Activated CD4-positive, alpha-beta T cell treated with anti-CD3 and anti-CD28 coated beads for 36 hours (primary cell): ENCODE results near the gene HUS1. TPM values are rescaled to one million over a fixed set of nuclear protein-coding genes. Genes with fewer than 3 reads are reported as not detected.
"Not testable (repeated sequence)": the region's sequence is repeated elsewhere in the genome, so short reads cannot be mapped to it uniquely, and the experiment has no call there.

Experiments
- ATAC-seq: fragments of 200-7000 bp; cut with Tn5 transposase; one replicate; pipeline ENCODE4 v1.10.0; 2021; ENCODE audit warnings: mild to moderate bottlenecking, moderate library complexity
- CTCF ChIA-PET: fragments of 350-600 bp; sonication (Branson Sonifier 250); formaldehyde crosslinking; loops from one replicate; lab custom pipeline; 2021; ENCODE audit warnings: antibody characterized with exemption; lab: Charles Lee
- POLR2A ChIA-PET: fragments of 350-600 bp; sonication (Branson Sonifier 250); formaldehyde crosslinking; loops from one replicate; lab custom pipeline; 2021; ENCODE audit warnings: antibody characterized with exemption, inconsistent platforms; lab: Charles Lee
- DNase-seq: peaks from one replicate; pipeline ENCODE4 v3.0.0-alpha.2; 2020
- H3K27ac Mint-ChIP-seq: one replicate; pipeline ENCODE4 v1.8.0; 2021; ENCODE audit warnings: mixed read lengths
- H3K27me3 Mint-ChIP-seq: one replicate; pipeline ENCODE4 v1.8.0; 2021; ENCODE audit warnings: mixed read lengths
- H3K36me3 Mint-ChIP-seq: one replicate; pipeline ENCODE4 v1.8.0; 2021; ENCODE audit warnings: low read depth, mixed read lengths
- H3K4me1 Mint-ChIP-seq: one replicate; pipeline ENCODE4 v1.8.0; 2021; ENCODE audit warnings: mixed read lengths
- H3K4me3 Mint-ChIP-seq: one replicate; pipeline ENCODE4 v1.8.0; 2021; ENCODE audit warnings: mild to moderate bottlenecking, moderate library complexity, mixed read lengths
- H3K9me3 Mint-ChIP-seq: one replicate; pipeline ENCODE4 v1.8.0; 2021; ENCODE audit warnings: low read depth, mixed read lengths
- intact Hi-C, 2 experiments: fragments of 100-400 bp; cut with DNase I in 1 of 2; cut with micrococcal nuclease in 1 of 2; formaldehyde crosslinking; loops; one replicate each; pipeline versions ENCODE4 v1.14.2 to v1.15.1; 2022 to 2024; cut with DNase I, micrococcal nuclease
- total RNA-seq, 2 experiments: library from RNA; stranded (reverse); gene quantifications; one replicate each; pipeline ENCODE4 v1.2.3, GENCODE V29; 2021

Gene HUS1
- total RNA-seq, 2 experiments from 2014 or later, result 40.5 to 41.5 TPM

GRCh38 chr7:48000164-48000563, 20.7 kb upstream of the HUS1 start:
- intact Hi-C loops, H3K9me3 Mint-ChIP-seq: not testable (repeated sequence)

GRCh38 chr7:47999413-47999812, 20.0 kb upstream of the HUS1 start:
- intact Hi-C loops, result loop anchor here in 1 of 2 experiments (10.0 kb wide), 1 partner anchor 255 kb away; no protein-coding TSS in a partner anchor
- no peaks in the 10 kb centered on the region for H3K27me3 Mint-ChIP-seq
- no peak for ATAC-seq

More at GRCh38 chr7:48000164-48000563, 20.7 kb upstream of the HUS1 start:
- CTCF ChIA-PET, result interaction anchor here (0.7 to 1.6 kb wide), 3 partner anchors 25 to 110 kb away, joined by 3 to 7 read pairs (median 4); no protein-coding TSS in a partner anchor
- H3K36me3 Mint-ChIP-seq, H3K27me3 Mint-ChIP-seq, ATAC-seq, DNase-seq, POLR2A ChIA-PET, H3K4me3 Mint-ChIP-seq, H3K27ac Mint-ChIP-seq, H3K4me1 Mint-ChIP-seq: not testable (repeated sequence)

GRCh38 chr7:47992446-47992845, 13.0 kb upstream of the HUS1 start:
- H3K36me3 Mint-ChIP-seq, result no peaks in the 10 kb centered on the region
- ATAC-seq, result no peak
- peak overlapping the region; percentile 77 for H3K4me3 Mint-ChIP-seq
- H3K4me1 Mint-ChIP-seq, result peaks cover 21% of the 10 kb centered on the region
- DNase-seq, result no peak
- no peaks in the 10 kb centered on the region for H3K27me3 Mint-ChIP-seq
- peaks cover 2% of the 10 kb centered on the region for H3K9me3 Mint-ChIP-seq
- peak overlapping the region; percentile 91 for H3K27ac Mint-ChIP-seq
- CTCF ChIA-PET, result interaction anchor here (0.6 to 3.5 kb wide), 9 partner anchors 10 to 236 kb away, joined by 3 to 33 read pairs (median 4); no protein-coding TSS in a partner anchor
- POLR2A ChIA-PET, result no interaction called here
- intact Hi-C loops, result loop anchor here in 1 of 2 experiments (1.0 to 10.0 kb wide), 3 partner anchors 45 to 262 kb away; partner anchors contain the start of gene C7orf57

More at GRCh38 chr7:47999413-47999812, 20.0 kb upstream of the HUS1 start:
- ChIA-PET CTCF (interaction anchor here (1.2 to 2.0 kb wide), 3 partner anchors 42 to 127 kb away, joined by 3 to 7 read pairs (median 4); no protein-coding TSS in a partner anchor), POLR2A (no interaction called here)
- no peaks in the 10 kb centered on the region for H3K4me1 Mint-ChIP-seq
- H3K27ac Mint-ChIP-seq, result no peak overlapping the region
- no peak overlapping the region for H3K4me3 Mint-ChIP-seq
- H3K9me3 Mint-ChIP-seq, result no peaks in the 10 kb centered on the region
- no peaks in the 10 kb centered on the region for H3K36me3 Mint-ChIP-seq
- no peak for DNase-seq

DNA sequence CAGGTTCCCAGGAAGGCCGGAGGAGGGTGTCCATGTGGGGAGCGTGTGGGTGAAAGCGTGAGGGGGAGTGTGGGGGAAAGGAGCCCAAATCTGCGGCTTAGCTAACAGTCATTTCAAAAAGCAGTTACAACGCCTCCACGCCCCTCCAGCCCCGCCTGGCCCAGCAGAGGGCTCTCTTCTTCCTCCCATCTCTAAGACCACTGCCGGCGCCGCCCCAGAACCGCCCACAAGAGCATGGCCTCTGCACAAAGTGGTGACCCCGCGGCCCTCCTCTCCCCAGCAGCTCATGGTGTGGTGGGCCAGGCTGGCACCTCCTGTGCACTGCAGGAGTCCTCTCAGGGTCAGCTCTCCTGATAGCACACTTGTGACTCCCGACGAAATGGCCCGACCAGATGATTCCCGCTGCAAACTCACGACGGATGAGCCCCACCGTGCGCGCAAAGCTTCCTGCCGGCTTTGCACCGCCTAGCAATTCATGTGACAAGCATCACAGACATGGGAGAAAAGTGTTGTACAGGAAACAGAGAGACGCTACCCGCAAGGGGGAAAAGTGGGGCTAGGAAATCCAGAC, 12.4 kb upstream of the HUS1 start:
- Mint-ChIP-seq H3K9me3 (peaks cover 2% of the 10 kb centered on the region), H3K4me1 (peaks cover 21% of the 10 kb centered on the region), H3K27ac (peak overlapping the region; percentile 91), H3K4me3 (peak overlapping the region; percentile 77), H3K27me3 (no peaks in the 10 kb centered on the region), H3K36me3 (no peaks in the 10 kb centered on the region)
- intact Hi-C loops, result loop anchor here (1.0 to 10.0 kb wide), 6 partner anchors 13 to 263 kb away; partner anchors contain the start of genes HUS1 (in 2 of the 2), UPP1 (in 2 of the 2) and C7orf57 (in 1 of the 2)
- ATAC-seq (peak; percentile 97), DNase-seq (peak; percentile 93)
- ChIA-PET CTCF (interaction anchor here (0.6 to 3.5 kb wide), 9 partner anchors 9 to 118 kb away, joined by 3 to 33 read pairs (median 4); no protein-coding TSS in a partner anchor), POLR2A (no interaction called here)

- CTCF ChIA-PET, result interaction anchor here (0.7 to 3.5 kb wide), 7 partner anchors 9 to 118 kb away, joined by 4 to 33 read pairs (median 5); no protein-coding TSS in a partner anchor
- H3K27ac Mint-ChIP-seq, result peak overlapping the region; percentile 91
- no peaks in the 10 kb centered on the region for H3K36me3 Mint-ChIP-seq
- H3K9me3 Mint-ChIP-seq, result peaks cover 2% of the 10 kb centered on the region
- H3K4me1 Mint-ChIP-seq, result peaks cover 21% of the 10 kb centered on the region
- peak overlapping the region; percentile 77 for H3K4me3 Mint-ChIP-seq
- no peak for DNase-seq
- H3K27me3 Mint-ChIP-seq, result no peaks in the 10 kb centered on the region
- no peak for ATAC-seq
- POLR2A ChIA-PET, result no interaction called here
- intact Hi-C loops, result loop anchor here (1.0 to 10.0 kb wide), 6 partner anchors 12 to 264 kb away; partner anchors contain the start of genes HUS1 (in 2 of the 2), UPP1 (in 2 of the 2) and C7orf57 (in 1 of the 2)
These were observed 11.9 kb upstream of the HUS1 start for GRCh38 chr7:47991270-47991669.

DNA sequence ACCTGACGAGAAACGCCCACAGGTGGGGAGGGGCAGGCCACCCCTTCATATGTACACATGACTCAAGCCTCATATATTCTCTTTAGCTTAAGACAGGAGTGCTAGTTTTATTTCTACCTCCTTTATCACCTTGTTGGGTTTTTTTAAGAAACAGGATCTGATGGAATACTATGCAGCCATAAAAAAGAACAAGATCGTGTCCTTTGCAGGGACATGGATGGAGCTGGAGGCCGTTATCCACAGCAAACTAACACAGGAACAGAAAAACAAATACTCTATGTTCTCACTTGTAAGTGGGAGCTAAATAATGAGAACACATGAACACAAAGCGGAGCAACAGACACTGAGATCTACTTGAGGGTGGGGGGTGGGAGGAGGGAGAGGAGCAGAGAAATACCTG, 11.2 kb upstream of the HUS1 start:
- POLR2A ChIA-PET, result no interaction called here

DNA sequence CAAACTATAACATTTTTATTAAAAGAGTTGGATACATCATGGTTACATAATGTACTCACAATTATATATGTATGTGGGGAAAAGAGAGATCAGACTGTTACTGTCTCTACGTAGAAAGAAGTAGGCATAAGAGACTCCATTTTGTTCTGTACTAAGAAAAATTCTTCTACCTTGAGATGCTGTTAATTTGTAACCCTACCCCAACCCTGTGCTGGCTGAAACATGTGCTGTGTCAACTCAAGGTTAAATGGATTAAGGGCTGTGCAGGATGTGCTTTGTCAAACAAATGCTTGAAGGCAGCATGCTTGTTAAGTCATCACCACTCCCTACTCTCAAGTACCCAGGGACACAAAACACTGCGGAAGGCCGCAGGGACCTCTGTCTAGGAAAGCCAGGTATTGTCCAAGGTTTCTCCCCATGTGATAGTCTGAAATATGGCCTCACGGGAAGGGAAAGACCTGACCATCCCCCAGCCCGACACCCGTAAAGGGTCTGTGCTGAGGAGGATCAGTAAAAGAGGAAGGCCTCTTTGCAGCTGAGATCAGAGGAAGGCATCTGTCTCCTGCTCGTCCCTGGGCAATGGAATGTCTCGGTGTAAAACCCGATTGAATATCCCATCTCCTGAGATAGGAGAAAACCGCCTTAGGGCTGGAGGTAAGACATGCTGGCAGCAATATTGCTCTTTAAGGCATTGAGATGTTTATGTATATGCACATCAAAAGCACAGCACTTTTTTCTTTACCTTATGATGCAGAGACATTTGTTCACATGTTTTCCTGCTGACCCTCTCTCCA, 10.4 kb upstream of the HUS1 start:
- DNase-seq, H3K27me3 Mint-ChIP-seq, H3K9me3 Mint-ChIP-seq, H3K27ac Mint-ChIP-seq, H3K36me3 Mint-ChIP-seq, H3K4me3 Mint-ChIP-seq, ATAC-seq, POLR2A ChIA-PET: not testable (repeated sequence)
- H3K4me1 Mint-ChIP-seq, result peaks cover 21% of the 10 kb centered on the region
- intact Hi-C loops, result loop anchor here in 1 of 2 experiments (2.0 to 10.0 kb wide), 3 partner anchors 47 to 265 kb away; partner anchors contain the start of genes C7orf57 and UPP1
- CTCF ChIA-PET, result interaction anchor here (0.7 to 3.5 kb wide), 5 partner anchors 12 to 120 kb away, joined by 3 to 33 read pairs (median 12); no protein-coding TSS in a partner anchor

More for the DNA sequence above, 11.2 kb upstream of the HUS1 start:
- Mint-ChIP-seq H3K36me3 (no peaks in the 10 kb centered on the region), H3K4me3 (no peak overlapping the region), H3K27me3 (no peaks in the 10 kb centered on the region), H3K9me3 (peaks cover 2% of the 10 kb centered on the region), H3K4me1 (peaks cover 21% of the 10 kb centered on the region), H3K27ac (no peak overlapping the region)
- CTCF ChIA-PET, result interaction anchor here (2.4 to 3.5 kb wide), 2 partner anchors 111 to 119 kb away, joined by 18 to 33 read pairs; no protein-coding TSS in a partner anchor
- intact Hi-C loops, result loop anchor here in 1 of 2 experiments (2.0 to 10.0 kb wide), 3 partner anchors 47 to 264 kb away; partner anchors contain the start of genes C7orf57 and UPP1
- DNase-seq (no peak), ATAC-seq (no peak)

- H3K4me3 Mint-ChIP-seq, result no peak overlapping the region
- DNase-seq (no peak), ATAC-seq (no peak)
- CTCF ChIA-PET, result interaction anchor here (0.7 to 2.7 kb wide), 14 partner anchors 11 to 121 kb away, joined by 3 to 26 read pairs (median 3); no protein-coding TSS in a partner anchor
- no peaks in the 10 kb centered on the region for H3K27me3 Mint-ChIP-seq
- intact Hi-C loops, result no loop called here
- no peaks in the 10 kb centered on the region for H3K36me3 Mint-ChIP-seq
- H3K27ac Mint-ChIP-seq, result no peak overlapping the region
- H3K4me1 Mint-ChIP-seq, result peaks cover 21% of the 10 kb centered on the region
- peaks cover 2% of the 10 kb centered on the region for H3K9me3 Mint-ChIP-seq
- POLR2A ChIA-PET, result no interaction called here
These were observed 9.3 kb upstream of the HUS1 start for GRCh38 chr7:47988496-47989386.

DNA sequence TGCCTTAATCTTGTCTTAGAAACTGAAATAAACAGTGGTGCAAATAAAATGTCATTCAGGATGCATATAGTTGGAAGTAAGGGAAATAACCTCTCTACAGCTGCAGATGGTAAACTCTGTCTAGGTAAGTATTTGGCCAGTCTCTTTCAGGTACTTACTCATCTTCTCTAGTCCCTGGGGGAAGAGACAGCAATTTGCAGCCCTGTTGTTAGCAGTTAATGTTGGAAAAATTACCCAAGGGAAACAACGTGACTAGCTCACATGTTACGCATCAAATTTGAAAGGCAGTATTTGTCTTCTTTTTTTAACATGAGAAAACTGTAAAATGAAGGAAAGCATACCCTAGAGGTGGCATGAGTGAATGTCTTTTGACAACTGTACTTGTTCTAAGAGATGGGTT, 3.2 kb upstream of the HUS1 start:
- no peak for DNase-seq
- peaks cover 12% of the 10 kb centered on the region for H3K4me1 Mint-ChIP-seq
- H3K9me3 Mint-ChIP-seq, result no peaks in the 10 kb centered on the region
- ATAC-seq, result no peak
- ChIA-PET POLR2A (no interaction called here), CTCF (interaction anchor here (0.8 to 1.4 kb wide), 7 partner anchors 9 to 137 kb away, joined by 3 to 5 read pairs (median 4); no protein-coding TSS in a partner anchor)
- H3K27ac Mint-ChIP-seq, result no peak overlapping the region
- no peak overlapping the region for H3K4me3 Mint-ChIP-seq
- peaks cover 11% of the 10 kb centered on the region for H3K36me3 Mint-ChIP-seq
- intact Hi-C loops, result no loop called here
- H3K27me3 Mint-ChIP-seq, result no peaks in the 10 kb centered on the region

- peaks cover 24% of the 10 kb centered on the region for H3K36me3 Mint-ChIP-seq
- DNase-seq, intact Hi-C loops, ATAC-seq, H3K9me3 Mint-ChIP-seq, POLR2A ChIA-PET, H3K4me3 Mint-ChIP-seq, H3K27me3 Mint-ChIP-seq, H3K27ac Mint-ChIP-seq: not testable (repeated sequence)
- peaks cover 19% of the 10 kb centered on the region for H3K4me1 Mint-ChIP-seq
- CTCF ChIA-PET, result interaction anchor here (1.0 kb wide), 1 partner anchor 12 kb away, joined by 3 read pairs; no protein-coding TSS in a partner anchor
These were observed 1.2 kb upstream of the HUS1 start for GRCh38 chr7:47980648-47981047.
